ENCODE results near the gene DNAH14. TPM values are rescaled to one million over a fixed set of nuclear protein-coding genes. Genes with fewer than 3 reads are reported as not detected.

Gene DNAH14
- total RNA-seq, 1 experiment from 2014 or later = 47.0 TPM

DNA sequence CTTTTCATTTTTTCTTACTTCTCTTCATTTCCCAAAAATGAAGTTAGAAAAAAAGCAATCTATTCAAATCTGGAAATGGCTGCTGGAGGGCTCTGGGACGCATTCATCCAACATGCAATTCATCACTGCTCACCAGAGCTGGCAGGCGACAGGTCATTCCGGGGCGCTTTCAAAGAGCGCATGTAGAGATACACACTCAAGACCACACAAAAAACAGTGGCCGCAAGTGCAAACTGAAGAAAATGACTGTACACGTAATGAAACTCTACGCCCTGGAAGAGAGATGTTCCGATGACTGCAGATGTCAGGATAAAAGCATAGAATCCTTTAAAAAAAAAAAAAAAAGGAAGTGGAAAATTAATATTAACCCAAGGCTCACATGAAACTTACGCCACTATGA is 482.8 kb downstream of the DNAH14 start:
- ATAC-seq (no peak), DNase-seq (ENCODE audit: low read depth, low spot score) (no peak)
- Histone ChIP-seq H3K36me3 (ENCODE audit: control insufficient read depth, insufficient read depth, low read length) (peaks cover 6% of the 10 kb centered on the region), H3K27ac (ENCODE audit: low read length) (no peak overlapping the region), H3K9me3 (ENCODE audit: control insufficient read depth, insufficient read depth, low read depth, low read length) (no peaks in the 10 kb centered on the region), H3K27me3 (ENCODE audit: control insufficient read depth, insufficient read depth, low read length) (no peaks in the 10 kb centered on the region), H3K4me3 (ENCODE audit: low read depth in 2 of 2, low read length in 2 of 2) (no peak overlapping the region), H3K4me1 (ENCODE audit: control insufficient read depth, insufficient read depth, low read length) (no peaks in the 10 kb centered on the region)
- ChIA-PET POLR2A (no interaction called here), CTCF (no interaction called here)
- TF ChIP-seq TCF7L2 (IDR thresholded peaks at IDR 0.05; ENCODE audit: low read depth, low read length) = no peak
- BruUV-seq (replicated peaks) = no TSS peak
- in situ Hi-C loops (cut with HindIII; ENCODE audit: low pct_unique_long_range_greater_than_20kb, low sequenced_read_pairs) (no loop called here), intact Hi-C loops (cut with micrococcal nuclease; ENCODE audit: unreplicated experiment) (no loop called here)

DNA sequence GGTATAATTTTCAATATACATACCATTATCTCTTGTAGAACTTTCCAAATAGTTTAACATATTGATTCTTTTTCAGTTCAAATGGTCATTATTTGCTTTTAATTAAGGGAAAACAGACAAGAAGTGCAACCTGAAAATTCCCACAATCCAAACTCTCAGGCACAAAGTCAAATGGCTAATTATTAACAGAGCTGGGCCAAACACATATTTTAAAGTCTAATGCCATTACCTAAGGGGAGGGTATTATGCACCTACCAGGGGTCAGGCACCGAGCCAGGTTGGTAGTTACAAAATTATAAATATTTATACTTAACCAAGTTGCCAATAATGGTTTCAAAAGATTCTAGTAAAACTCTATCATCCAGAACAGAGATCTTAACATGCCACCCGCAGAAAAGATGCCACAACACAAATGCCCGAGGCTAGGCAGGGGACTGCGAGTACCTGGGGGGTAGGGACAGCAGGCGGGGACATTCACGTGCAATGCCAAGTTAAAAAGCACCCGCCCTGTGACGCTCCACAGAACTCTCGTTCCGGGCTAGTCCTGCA is 483.4 kb downstream of the DNAH14 start:
- Histone ChIP-seq H3K4me3 (ENCODE audit: low read depth in 2 of 2, low read length in 2 of 2) (no peak overlapping the region), H3K9me3 (ENCODE audit: control insufficient read depth, insufficient read depth, low read depth, low read length) (no peaks in the 10 kb centered on the region), H3K27me3 (ENCODE audit: control insufficient read depth, insufficient read depth, low read length) (no peaks in the 10 kb centered on the region), H3K36me3 (ENCODE audit: control insufficient read depth, insufficient read depth, low read length) (peaks cover 6% of the 10 kb centered on the region), H3K4me1 (ENCODE audit: control insufficient read depth, insufficient read depth, low read length) (no peaks in the 10 kb centered on the region), H3K27ac (ENCODE audit: low read length) (no peak overlapping the region)
- POLR2A ChIA-PET = interaction anchor here (0.6 kb wide), 1 partner anchor 13 kb away, joined by 3 read pairs; no protein-coding TSS in a partner anchor
- CTCF ChIA-PET = no interaction called here
- TF ChIP-seq, protein P1, sequence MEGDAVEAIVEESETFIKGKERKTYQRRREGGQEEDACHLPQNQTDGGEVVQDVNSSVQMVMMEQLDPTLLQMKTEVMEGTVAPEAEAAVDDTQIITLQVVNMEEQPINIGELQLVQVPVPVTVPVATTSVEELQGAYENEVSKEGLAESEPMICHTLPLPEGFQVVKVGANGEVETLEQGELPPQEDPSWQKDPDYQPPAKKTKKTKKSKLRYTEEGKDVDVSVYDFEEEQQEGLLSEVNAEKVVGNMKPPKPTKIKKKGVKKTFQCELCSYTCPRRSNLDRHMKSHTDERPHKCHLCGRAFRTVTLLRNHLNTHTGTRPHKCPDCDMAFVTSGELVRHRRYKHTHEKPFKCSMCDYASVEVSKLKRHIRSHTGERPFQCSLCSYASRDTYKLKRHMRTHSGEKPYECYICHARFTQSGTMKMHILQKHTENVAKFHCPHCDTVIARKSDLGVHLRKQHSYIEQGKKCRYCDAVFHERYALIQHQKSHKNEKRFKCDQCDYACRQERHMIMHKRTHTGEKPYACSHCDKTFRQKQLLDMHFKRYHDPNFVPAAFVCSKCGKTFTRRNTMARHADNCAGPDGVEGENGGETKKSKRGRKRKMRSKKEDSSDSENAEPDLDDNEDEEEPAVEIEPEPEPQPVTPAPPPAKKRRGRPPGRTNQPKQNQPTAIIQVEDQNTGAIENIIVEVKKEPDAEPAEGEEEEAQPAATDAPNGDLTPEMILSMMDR (IDR thresholded peaks at IDR 0.05) = no peak
- in situ Hi-C loops (cut with HindIII; ENCODE audit: low pct_unique_long_range_greater_than_20kb, low sequenced_read_pairs) (no loop called here), intact Hi-C loops (cut with micrococcal nuclease; ENCODE audit: unreplicated experiment) (no loop called here)
- no TSS peak for BruUV-seq (replicated peaks)
- DNase-seq (ENCODE audit: low read depth, low spot score) (no peak), ATAC-seq (no peak)

DNA sequence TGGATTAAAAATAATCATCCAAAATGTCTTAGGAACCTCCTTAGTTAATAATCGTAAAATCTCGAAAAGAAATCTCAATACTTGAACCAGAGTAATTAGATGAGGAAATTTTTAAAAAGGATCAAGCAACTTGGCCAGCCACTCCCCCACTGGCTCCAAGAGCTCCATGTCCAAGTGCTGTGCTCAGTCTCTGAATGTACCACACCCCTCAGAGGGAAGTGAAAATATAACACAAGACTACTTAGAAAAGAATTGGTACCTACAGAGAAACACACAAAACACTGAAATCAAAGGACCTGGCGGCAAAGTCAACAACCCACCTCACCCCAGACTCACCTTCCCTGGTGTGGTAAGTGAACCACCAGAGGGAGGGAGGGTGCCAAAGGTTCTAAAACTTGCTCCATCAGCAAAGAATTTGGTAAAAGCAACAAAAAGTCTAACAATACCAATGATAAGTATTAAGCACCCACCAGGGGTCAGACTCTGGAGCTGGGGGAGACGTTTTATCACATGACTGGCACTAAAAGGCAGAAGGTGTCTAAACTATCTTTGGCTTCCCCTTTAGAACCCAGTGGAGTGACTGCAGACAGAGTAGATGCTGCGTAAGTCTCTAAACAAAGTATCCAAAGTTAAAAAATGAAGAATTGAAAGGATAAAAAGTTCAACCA is 484.4 kb downstream of the DNAH14 start:
- Histone ChIP-seq H3K27me3 (ENCODE audit: control insufficient read depth, insufficient read depth, low read length) (no peaks in the 10 kb centered on the region), H3K9me3 (ENCODE audit: control insufficient read depth, insufficient read depth, low read depth, low read length) (no peaks in the 10 kb centered on the region), H3K4me3 (ENCODE audit: low read depth in 2 of 2, low read length in 2 of 2) (no peak overlapping the region), H3K36me3 (ENCODE audit: control insufficient read depth, insufficient read depth, low read length) (peaks cover 6% of the 10 kb centered on the region), H3K4me1 (ENCODE audit: control insufficient read depth, insufficient read depth, low read length) (no peaks in the 10 kb centered on the region), H3K27ac (ENCODE audit: low read length) (no peak overlapping the region)
- no TSS peak for BruUV-seq (replicated peaks)
- DNase-seq (ENCODE audit: low read depth, low spot score) = no peak
- TF ChIP-seq, protein P2, sequence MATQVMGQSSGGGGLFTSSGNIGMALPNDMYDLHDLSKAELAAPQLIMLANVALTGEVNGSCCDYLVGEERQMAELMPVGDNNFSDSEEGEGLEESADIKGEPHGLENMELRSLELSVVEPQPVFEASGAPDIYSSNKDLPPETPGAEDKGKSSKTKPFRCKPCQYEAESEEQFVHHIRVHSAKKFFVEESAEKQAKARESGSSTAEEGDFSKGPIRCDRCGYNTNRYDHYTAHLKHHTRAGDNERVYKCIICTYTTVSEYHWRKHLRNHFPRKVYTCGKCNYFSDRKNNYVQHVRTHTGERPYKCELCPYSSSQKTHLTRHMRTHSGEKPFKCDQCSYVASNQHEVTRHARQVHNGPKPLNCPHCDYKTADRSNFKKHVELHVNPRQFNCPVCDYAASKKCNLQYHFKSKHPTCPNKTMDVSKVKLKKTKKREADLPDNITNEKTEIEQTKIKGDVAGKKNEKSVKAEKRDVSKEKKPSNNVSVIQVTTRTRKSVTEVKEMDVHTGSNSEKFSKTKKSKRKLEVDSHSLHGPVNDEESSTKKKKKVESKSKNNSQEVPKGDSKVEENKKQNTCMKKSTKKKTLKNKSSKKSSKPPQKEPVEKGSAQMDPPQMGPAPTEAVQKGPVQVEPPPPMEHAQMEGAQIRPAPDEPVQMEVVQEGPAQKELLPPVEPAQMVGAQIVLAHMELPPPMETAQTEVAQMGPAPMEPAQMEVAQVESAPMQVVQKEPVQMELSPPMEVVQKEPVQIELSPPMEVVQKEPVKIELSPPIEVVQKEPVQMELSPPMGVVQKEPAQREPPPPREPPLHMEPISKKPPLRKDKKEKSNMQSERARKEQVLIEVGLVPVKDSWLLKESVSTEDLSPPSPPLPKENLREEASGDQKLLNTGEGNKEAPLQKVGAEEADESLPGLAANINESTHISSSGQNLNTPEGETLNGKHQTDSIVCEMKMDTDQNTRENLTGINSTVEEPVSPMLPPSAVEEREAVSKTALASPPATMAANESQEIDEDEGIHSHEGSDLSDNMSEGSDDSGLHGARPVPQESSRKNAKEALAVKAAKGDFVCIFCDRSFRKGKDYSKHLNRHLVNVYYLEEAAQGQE (IDR thresholded peaks at IDR 0.05; ENCODE audit: insufficient read depth in 1 of 2, low read depth in 2 of 2, low read length in 1 of 2) = no peak
- TF ChIP-seq TCF7L2 (IDR thresholded peaks at IDR 0.05; ENCODE audit: low read depth, low read length) (no peak), SIN3A (IDR thresholded peaks at IDR 0.05; ENCODE audit: borderline replicate concordance, insufficient read depth, low read depth, low read length) (no peak), POLR2AphosphoS5 (IDR thresholded peaks at IDR 0.05; ENCODE audit: low read depth, low read length) (no peak)
- TF ChIP-seq, protein P1 (IDR thresholded peaks at IDR 0.05) = no peak; the same call in 1 of the 2 replicates
- CTCF ChIA-PET = no interaction called here
- intact Hi-C loops (cut with micrococcal nuclease; ENCODE audit: unreplicated experiment) (no loop called here), in situ Hi-C loops (cut with HindIII; ENCODE audit: low pct_unique_long_range_greater_than_20kb, low sequenced_read_pairs) (no loop called here)
- ATAC-seq = no peak
- POLR2A ChIA-PET = no interaction called here

All from Panc1 (cell line).